ENCODE data around the gene ARHGAP10.

The ARHGAP10 gene

GRCh38 chr4:147830102-147830463 is 98.2 kb downstream of the ARHGAP10 start:
- no peak for DNase-seq

GRCh38 chr4:147830987-147831386 is 99.1 kb downstream of the ARHGAP10 start:
- no peak for DNase-seq

GRCh38 chr4:147831551-147832171 is 99.8 kb downstream of the ARHGAP10 start:
- DNase-seq = no peak

- DNase-seq = no peak
Measured at GRCh38 chr4:147833254-147833653, 101.4 kb downstream of the ARHGAP10 start.

GRCh38 chr4:147833741-147834140 is 101.9 kb downstream of the ARHGAP10 start:
- DNase-seq = no peak

GRCh38 chr4:147834480-147834879 is 102.6 kb downstream of the ARHGAP10 start:
- DNase-seq = no peak

- DNase-seq = no peak
Measured at GRCh38 chr4:147836807-147837206, 104.9 kb downstream of the ARHGAP10 start.

GRCh38 chr4:147837435-147837834 is 105.5 kb downstream of the ARHGAP10 start:
- DNase-seq = no peak

- no peak for DNase-seq
Measured at GRCh38 chr4:147837854-147838253, 106.0 kb downstream of the ARHGAP10 start.

GRCh38 chr4:147839200-147839599 is 107.3 kb downstream of the ARHGAP10 start:
- DNase-seq = no peak

- DNase-seq = no peak
Measured at GRCh38 chr4:147839663-147840062, 107.8 kb downstream of the ARHGAP10 start.

- DNase-seq = no peak
Measured at GRCh38 chr4:147840838-147841738, 109.2 kb downstream of the ARHGAP10 start.

GRCh38 chr4:147842573-147842972 is 110.7 kb downstream of the ARHGAP10 start:
- DNase-seq = no peak

- no peak for DNase-seq
Measured at GRCh38 chr4:147843162-147843561, 111.3 kb downstream of the ARHGAP10 start.

- DNase-seq = no peak
Measured at GRCh38 chr4:147844781-147845180, 112.9 kb downstream of the ARHGAP10 start.

- peak; percentile 59 for DNase-seq
Measured at GRCh38 chr4:147846318-147847155, 114.6 kb downstream of the ARHGAP10 start.

- no peak for DNase-seq
Measured at GRCh38 chr4:147847751-147848590, 116.1 kb downstream of the ARHGAP10 start.

GRCh38 chr4:147848634-147849033 is 116.7 kb downstream of the ARHGAP10 start:
- DNase-seq = no peak

GRCh38 chr4:147851135-147851534 is 119.2 kb downstream of the ARHGAP10 start:
- DNase-seq = no peak

- no peak for DNase-seq
Measured at GRCh38 chr4:147853706-147854105, 121.8 kb downstream of the ARHGAP10 start.

- no peak for DNase-seq
Measured at GRCh38 chr4:147854154-147854553, 122.3 kb downstream of the ARHGAP10 start.

- DNase-seq = no peak
Measured at GRCh38 chr4:147855571-147856009, 123.7 kb downstream of the ARHGAP10 start.

All from central memory CD4-positive, alpha-beta T cell (primary cell).